ENCODE measurements around the gene ZKSCAN7. TPM values are rescaled to one million over a fixed set of nuclear protein-coding genes. Genes with fewer than 3 reads are reported as not detected.

Gene ZKSCAN7
- total and polyA plus RNA-seq, 2 experiments from 2014 or later: 6.0 to 9.9 TPM

DNA sequence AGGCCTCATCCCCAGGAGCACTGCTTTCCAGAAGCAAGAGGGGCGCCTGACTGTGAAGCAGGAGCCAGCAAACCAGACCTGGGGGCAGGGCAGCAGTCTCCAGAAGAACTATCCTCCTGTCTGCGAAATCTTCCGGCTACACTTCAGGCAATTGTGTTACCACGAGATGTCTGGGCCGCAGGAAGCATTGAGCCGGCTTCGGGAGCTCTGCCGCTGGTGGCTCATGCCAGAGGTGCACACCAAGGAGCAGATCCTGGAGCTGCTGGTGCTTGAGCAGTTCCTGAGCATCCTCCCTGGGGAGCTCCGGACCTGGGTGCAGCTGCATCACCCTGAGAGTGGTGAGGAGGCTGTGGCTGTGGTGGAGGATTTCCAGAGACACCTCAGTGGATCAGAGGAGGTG lies 2.1 kb downstream of the ZKSCAN7 start:
- Histone ChIP-seq H3K9me3 (ENCODE audit: low read depth) (no peaks in the 10 kb centered on the region), H3K27me3 (peaks cover 6% of the 10 kb centered on the region), H4K20me1 (ENCODE audit: insufficient read depth, poor library complexity, severe bottlenecking) (no peaks in the 10 kb centered on the region), H3K36me3 (replicated peaks; ENCODE audit: insufficient read depth, low read depth) (no peaks in the 10 kb centered on the region), H2AFZ (no peak overlapping the region), H3K4me1 (ENCODE audit: insufficient read depth) (peaks cover 10% of the 10 kb centered on the region), H3K79me2 (peaks cover 27% of the 10 kb centered on the region), H3K4me2 (peak overlapping the region; percentile 83), H3K4me3 (no peak overlapping the region), H3K9me2 (replicated peaks; ENCODE audit: insufficient read depth) (no peaks in the 10 kb centered on the region), H3K27ac (no peak overlapping the region)
- no peak for DNase-seq (ENCODE audit: low spot score)
- WGBS (ENCODE audit: low lambda C conversion rate, missing lambda C conversion rate): 97% methylated on average over 9 of the region's 9 CpGs
- TF ChIP-seq, protein P1, sequence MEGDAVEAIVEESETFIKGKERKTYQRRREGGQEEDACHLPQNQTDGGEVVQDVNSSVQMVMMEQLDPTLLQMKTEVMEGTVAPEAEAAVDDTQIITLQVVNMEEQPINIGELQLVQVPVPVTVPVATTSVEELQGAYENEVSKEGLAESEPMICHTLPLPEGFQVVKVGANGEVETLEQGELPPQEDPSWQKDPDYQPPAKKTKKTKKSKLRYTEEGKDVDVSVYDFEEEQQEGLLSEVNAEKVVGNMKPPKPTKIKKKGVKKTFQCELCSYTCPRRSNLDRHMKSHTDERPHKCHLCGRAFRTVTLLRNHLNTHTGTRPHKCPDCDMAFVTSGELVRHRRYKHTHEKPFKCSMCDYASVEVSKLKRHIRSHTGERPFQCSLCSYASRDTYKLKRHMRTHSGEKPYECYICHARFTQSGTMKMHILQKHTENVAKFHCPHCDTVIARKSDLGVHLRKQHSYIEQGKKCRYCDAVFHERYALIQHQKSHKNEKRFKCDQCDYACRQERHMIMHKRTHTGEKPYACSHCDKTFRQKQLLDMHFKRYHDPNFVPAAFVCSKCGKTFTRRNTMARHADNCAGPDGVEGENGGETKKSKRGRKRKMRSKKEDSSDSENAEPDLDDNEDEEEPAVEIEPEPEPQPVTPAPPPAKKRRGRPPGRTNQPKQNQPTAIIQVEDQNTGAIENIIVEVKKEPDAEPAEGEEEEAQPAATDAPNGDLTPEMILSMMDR (IDR thresholded peaks at IDR 0.05; ENCODE audit: poor library complexity): no peak
- TF ChIP-seq EZH2phosphoT487 (IDR thresholded peaks at IDR 0.05; ENCODE audit: low read depth, severe bottlenecking, unreplicated experiment) (no peak), EZH2 (IDR thresholded peaks at IDR 0.05; ENCODE audit: borderline replicate concordance) (no peak)

- H3K9me2 ChIP-seq (replicated peaks; ENCODE audit: insufficient read depth): no peaks in the 10 kb centered on the region
- WGBS (ENCODE audit: low lambda C conversion rate, missing lambda C conversion rate): 91% methylated on average over 1 of the region's 1 CpG
- no peaks in the 10 kb centered on the region for H4K20me1 ChIP-seq (ENCODE audit: insufficient read depth, poor library complexity, severe bottlenecking)
- H3K4me2 ChIP-seq: no peak overlapping the region
- no peak overlapping the region for H3K4me3 ChIP-seq
- H3K4me1 ChIP-seq (ENCODE audit: insufficient read depth): peaks cover 7% of the 10 kb centered on the region
- no peaks in the 10 kb centered on the region for H3K9me3 ChIP-seq (ENCODE audit: low read depth)
- H2AFZ ChIP-seq: no peak overlapping the region
- no peaks in the 10 kb centered on the region for H3K27me3 ChIP-seq
- TF ChIP-seq, protein P1 (IDR thresholded peaks at IDR 0.05; ENCODE audit: poor library complexity): no peak
- no peak for TF ChIP-seq EZH2phosphoT487 (IDR thresholded peaks at IDR 0.05; ENCODE audit: low read depth, severe bottlenecking, unreplicated experiment)
- no peak for TF ChIP-seq EZH2 (IDR thresholded peaks at IDR 0.05; ENCODE audit: borderline replicate concordance)
- DNase-seq (ENCODE audit: low spot score): no peak
- H3K36me3 ChIP-seq (replicated peaks; ENCODE audit: insufficient read depth, low read depth): peaks cover 3% of the 10 kb centered on the region
- peaks cover 22% of the 10 kb centered on the region for H3K79me2 ChIP-seq
- no peak overlapping the region for H3K27ac ChIP-seq
These were observed 6.1 kb downstream of the ZKSCAN7 start for GRCh38 chr3:44561076-44561475.

- TF ChIP-seq, protein P1 (IDR thresholded peaks at IDR 0.05; ENCODE audit: poor library complexity): no peak
- no peak overlapping the region for H3K4me2 ChIP-seq
- H3K27ac ChIP-seq: no peak overlapping the region
- H3K4me1 ChIP-seq (ENCODE audit: insufficient read depth): no peaks in the 10 kb centered on the region
- peaks cover 12% of the 10 kb centered on the region for H3K79me2 ChIP-seq
- WGBS (ENCODE audit: low lambda C conversion rate, missing lambda C conversion rate): 95% methylated on average over 3 of the region's 3 CpGs
- no peak overlapping the region for H2AFZ ChIP-seq
- H3K36me3 ChIP-seq (replicated peaks; ENCODE audit: insufficient read depth, low read depth): peaks cover 3% of the 10 kb centered on the region
- H3K4me3 ChIP-seq: no peak overlapping the region
- H3K27me3 ChIP-seq: no peaks in the 10 kb centered on the region
- no peak for DNase-seq (ENCODE audit: low spot score)
- no peaks in the 10 kb centered on the region for H3K9me3 ChIP-seq (ENCODE audit: low read depth)
- H3K9me2 ChIP-seq (replicated peaks; ENCODE audit: insufficient read depth): no peaks in the 10 kb centered on the region
- H4K20me1 ChIP-seq (ENCODE audit: insufficient read depth, poor library complexity, severe bottlenecking): no peaks in the 10 kb centered on the region
These were observed 7.2 kb downstream of the ZKSCAN7 start for GRCh38 chr3:44562147-44562546.

DNA sequence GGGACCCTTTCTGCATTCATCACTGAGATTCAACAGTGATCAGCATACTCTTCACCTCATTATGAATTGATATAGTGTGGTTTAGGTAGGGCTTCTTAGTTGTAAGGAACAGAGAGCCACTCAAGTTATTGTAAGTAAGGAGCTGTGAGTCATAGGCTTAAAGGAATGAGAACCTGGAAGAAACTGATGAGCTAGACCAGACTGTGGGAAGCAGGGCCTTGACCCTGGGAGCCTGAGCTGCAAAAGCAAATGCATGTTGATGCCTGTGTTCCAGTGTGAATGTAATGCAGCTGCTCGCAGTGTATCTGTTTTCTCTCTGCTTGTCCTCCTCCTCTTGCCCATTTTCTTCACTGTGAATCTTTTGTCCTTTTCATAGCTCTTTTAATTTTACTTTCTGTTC lies 13.6 kb downstream of the ZKSCAN7 start:
- TF ChIP-seq EZH2phosphoT487 (IDR thresholded peaks at IDR 0.05; ENCODE audit: low read depth, severe bottlenecking, unreplicated experiment) (no peak), EZH2 (IDR thresholded peaks at IDR 0.05; ENCODE audit: borderline replicate concordance) (no peak)
- TF ChIP-seq, protein P1 (IDR thresholded peaks at IDR 0.05; ENCODE audit: poor library complexity): no peak
- H3K4me3 ChIP-seq: no peak overlapping the region
- H4K20me1 ChIP-seq (ENCODE audit: insufficient read depth, poor library complexity, severe bottlenecking): no peaks in the 10 kb centered on the region
- no peaks in the 10 kb centered on the region for H3K9me2 ChIP-seq (replicated peaks; ENCODE audit: insufficient read depth)
- peaks cover 8% of the 10 kb centered on the region for H3K36me3 ChIP-seq (replicated peaks; ENCODE audit: insufficient read depth, low read depth)
- no peak overlapping the region for H3K4me2 ChIP-seq
- no peak for DNase-seq (ENCODE audit: low spot score)
- no peaks in the 10 kb centered on the region for H3K27me3 ChIP-seq
- H3K79me2 ChIP-seq: no peaks in the 10 kb centered on the region
- H2AFZ ChIP-seq: no peak overlapping the region
- peaks cover 15% of the 10 kb centered on the region for H3K9me3 ChIP-seq (ENCODE audit: low read depth)
- no peak overlapping the region for H3K27ac ChIP-seq
- H3K4me1 ChIP-seq (ENCODE audit: insufficient read depth): no peaks in the 10 kb centered on the region
- WGBS (ENCODE audit: low lambda C conversion rate, missing lambda C conversion rate): 88% methylated on average over 1 of the region's 1 CpG
